HG02852 (cell line): Measurements from ENCODE around the gene WFDC2.

Source experiments
- ATAC-seq: cut with Tn5 transposase; IDR thresholded peaks from one replicate; pipeline ENCODE4 v1.9.1; 2021; ENCODE audit warnings: mild to moderate bottlenecking, moderate library complexity; ENCODE audit not compliant: unreplicated experiment

The WFDC2 gene

DNA sequence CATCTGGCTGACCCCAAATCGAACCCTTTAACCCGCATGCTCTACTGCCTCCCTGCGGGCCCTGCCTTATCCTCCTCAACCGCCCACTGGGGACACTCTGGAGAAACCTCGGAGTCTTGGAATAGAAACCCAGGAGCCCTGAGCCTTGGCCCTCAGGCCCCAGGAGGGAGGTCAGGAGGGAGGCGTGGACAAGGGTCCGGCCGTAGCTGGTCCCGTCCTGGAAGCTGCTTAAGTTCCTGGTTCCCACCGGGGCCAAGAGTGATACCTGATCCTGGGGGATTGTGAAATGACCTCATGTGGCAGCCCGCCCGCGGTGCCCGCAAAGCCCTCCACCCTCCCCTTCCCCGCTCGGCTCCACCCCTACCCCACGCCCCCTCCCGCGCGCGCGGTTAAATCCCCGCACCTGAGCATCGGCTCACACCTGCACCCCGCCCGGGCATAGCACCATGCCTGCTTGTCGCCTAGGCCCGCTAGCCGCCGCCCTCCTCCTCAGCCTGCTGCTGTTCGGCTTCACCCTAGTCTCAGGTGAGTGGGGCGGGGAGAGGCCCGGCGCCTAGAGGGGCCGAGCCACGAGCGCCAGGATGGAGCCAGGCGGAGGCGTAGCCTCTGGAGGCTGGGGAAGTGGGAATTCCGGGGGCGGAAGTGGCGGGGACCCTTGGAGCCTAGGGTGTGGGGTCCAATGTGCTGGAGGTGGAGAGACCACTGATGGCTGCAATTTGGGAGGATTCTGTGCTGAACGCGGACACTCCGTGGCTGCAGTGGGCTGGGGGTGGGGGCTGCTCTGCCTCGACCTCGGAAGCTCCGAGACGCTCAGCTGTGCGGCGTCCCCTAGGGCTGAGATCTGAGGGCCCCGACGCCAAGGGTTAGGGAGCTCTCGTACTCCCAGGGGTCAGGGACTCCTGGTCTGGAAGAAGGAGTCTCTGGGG, at the start of gene WFDC2:
WFDC2 (plus strand) TSS at position 418 of the 926 bp plus-strand sequence; CDS start at position 447, 29 bp downstream.
- ATAC-seq = no peak

DNA sequence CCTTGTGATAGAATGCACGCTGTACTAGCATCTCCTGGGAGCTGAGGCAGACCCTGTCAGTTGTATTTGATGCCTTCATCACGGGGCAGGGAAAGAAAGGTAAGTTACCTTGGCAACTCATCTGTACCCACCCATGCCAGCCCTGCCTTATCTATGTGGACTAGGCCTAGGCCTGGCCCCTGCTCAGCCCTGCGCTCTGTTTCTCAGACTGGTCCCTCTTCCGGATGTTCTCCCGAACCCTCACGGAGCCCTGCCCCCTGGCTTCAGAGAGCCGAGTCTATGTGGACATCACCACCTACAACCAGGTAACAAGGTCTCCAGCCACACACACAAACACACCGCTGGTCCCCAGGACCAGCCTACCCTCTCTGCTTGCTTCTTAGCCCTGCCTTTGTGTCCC, 49.4 kb upstream of the WFDC2 start:
- ATAC-seq = no peak

DNA sequence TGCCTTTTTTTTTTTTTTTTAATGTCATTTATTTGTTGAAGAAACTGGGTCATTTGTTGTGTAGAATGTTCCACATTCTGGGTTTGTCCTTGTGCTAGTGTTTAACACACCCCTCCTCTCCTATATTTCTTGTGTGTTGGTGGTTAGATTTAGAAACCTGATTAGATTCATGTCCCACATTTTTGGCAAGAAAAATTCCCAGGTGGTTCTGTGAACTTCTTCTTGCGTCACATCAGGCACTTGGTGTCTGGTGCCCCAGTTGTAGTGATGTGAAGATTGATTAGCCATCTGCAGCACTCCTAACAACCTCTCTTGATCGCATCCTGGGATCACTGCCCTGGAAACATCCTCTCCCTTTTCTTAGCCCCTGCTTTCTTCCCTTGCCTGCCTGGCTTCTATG, 45.9 kb upstream of the WFDC2 start:
- no peak for ATAC-seq

DNA sequence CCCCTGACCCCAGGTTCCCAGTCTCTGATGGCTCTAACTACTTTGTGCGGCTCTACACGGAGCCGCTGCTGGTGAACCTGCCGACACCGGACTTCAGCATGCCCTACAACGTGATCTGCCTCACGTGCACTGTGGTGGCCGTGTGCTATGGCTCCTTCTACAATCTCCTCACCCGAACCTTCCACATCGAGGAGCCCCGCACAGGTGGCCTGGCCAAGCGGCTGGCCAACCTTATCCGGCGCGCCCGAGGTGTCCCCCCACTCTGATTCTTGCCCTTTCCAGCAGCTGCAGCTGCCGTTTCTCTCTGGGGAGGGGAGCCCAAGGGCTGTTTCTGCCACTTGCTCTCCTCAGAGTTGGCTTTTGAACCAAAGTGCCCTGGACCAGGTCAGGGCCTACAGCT, 44.0 kb upstream of the WFDC2 start:
- ATAC-seq = no peak

DNA sequence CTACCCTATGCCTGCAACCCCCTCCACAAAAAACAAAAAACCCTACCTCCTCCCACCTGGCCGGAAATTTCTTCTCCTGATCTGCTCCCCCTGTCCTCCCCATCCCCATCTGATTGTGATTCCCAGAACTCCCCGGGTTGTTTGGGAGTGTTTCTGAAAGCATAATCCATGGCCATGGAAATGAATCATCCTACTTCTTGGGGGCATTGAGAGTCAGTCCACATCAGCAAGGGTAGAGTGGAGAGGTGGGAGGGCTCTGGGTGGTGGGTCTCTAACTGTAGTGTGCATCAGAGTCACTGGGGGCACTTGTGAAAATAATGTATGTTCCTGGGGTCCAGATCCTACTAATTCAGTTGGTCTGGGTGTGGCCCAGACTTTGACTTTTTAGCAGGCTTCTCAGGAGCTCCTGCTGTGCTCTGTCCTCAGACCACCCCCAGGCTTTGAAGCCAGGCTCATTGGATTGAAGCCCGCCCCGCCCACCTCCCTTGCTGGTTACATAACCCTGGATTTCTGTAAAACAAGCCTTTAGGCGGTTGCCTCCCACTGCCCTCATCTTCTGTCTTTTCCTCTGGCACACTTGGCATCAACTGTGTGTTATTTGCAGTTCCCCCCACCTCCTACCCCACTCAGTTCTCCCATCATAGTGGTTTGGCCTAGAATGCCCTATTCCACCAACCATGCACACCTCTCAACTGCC, 43.1 kb upstream of the WFDC2 start:
- ATAC-seq = no peak

DNA sequence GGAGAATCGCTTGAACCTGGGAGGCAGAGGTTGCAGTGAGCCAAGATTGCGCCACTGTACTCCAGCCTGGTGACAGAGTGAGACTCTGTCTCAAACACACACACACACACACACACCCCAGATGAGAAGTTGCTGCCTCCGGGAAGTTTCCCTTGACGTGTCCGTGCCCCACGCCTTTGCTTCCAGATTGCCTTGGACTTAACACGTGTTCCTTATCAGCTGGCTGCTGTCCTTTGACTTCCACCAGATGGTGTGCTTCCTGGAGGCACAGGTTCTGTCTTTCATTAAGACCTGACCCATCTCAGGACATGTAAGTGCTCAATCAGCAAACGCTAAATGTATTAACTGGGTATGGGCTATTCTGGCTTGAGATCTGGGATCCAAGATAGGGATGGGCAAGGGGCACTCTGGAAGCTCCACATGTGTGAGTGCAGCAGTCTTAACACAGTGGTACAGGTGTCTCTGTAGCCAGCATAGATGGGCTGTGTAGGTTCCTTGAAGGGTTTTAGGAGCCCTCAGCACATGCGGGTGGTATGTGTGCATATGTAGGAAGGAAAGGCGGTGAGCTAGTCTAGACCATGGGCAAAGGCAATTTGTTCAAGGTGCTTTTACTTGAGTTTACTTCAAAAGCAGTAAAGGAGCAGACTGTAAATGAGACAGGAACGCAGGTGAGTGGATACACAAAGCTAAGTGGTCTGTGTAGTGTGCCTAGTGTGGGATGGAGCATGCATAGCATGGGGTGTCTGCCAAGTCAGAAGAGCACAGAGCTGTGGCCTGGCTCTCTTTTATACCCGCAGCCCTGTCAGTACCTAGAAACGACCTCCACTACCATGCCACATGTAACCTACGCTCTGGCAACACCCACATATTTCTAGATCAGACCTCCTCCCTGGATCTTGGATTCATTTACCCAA, 42.1 kb upstream of the WFDC2 start:
- ATAC-seq = no peak

- ATAC-seq = no peak
Observed at GRCh38 chr20:45429618-45430017, 39.9 kb upstream of the WFDC2 start.

GRCh38 chr20:45432294-45432693, 37.3 kb upstream of the WFDC2 start:
- ATAC-seq = no peak

DNA sequence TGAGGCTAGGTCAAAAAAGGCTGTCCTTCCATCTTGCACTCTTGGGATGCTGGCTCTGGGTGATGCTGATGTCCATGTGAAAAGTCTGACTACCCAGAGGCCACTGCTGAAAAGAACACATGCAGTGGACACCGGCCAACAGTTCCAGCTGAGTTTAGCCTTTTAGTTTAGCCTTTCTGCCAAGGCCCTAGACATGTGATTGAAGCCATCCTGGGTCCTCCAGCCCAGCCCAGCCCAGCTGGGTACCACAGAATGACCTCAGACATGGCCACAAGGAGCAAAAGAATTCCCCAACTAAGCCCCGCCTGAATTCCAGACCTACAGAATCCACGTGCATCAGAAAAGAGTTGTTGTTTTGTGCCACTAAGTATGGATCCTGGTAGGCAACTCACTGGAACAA, 36.2 kb upstream of the WFDC2 start:
- ATAC-seq = no peak

DNA sequence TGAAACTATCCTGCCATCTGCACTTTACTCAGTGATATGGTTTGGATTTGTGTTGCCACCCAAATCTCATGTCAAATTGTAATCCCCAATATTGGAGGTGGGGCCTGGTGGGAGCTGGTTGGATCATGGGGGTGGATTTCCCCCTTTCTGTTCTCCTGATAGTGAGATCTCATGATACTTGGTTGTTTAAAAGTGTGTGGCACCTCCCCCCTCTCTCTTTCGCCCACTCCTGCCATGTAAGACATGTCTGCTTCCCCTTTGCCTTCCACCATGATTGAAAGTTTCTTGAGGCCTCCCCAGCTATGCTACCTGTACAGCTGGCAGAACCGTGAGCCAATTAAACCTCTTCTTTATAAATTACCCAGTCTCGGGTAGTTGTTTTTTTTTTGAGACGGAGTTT, 35.6 kb upstream of the WFDC2 start:
- no peak for ATAC-seq

DNA sequence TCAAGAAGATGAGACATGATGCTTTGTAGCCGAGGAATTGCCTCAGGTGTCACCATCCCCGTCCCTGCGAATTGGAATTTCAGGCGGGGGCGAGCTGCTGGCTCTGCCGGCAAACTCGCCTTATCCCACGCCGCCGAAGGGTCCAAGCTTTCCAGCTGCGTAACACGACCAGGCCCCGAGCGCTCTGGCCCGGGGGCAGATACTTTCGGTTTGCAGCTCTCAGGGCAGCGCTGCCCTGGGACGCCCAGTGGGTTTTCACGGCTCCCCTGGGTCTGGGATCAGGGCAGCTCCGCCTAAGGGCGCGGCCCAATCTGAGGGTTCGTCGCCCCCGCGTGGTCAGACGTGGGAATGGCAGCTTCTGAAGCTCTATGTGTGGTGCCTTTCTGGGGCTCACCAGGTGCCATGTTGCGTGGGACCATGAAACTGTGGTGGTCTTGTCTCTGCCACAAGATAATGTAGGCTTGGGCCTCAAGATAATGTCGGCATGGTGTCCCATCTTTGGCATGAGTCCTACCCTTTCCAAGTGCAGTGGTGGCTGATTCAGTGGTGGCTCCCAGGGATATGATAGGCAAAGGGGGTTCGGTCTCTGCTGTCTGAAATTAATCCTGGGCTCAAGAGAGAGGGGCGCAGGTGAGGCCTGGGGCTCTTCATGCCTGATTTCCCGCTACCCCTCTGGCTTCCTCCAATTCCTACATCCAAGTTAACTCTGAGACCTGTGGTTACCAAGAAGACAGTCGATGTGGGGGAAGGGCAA, 32.6 kb upstream of the WFDC2 start:
- peak; percentile 82 for ATAC-seq

DNA sequence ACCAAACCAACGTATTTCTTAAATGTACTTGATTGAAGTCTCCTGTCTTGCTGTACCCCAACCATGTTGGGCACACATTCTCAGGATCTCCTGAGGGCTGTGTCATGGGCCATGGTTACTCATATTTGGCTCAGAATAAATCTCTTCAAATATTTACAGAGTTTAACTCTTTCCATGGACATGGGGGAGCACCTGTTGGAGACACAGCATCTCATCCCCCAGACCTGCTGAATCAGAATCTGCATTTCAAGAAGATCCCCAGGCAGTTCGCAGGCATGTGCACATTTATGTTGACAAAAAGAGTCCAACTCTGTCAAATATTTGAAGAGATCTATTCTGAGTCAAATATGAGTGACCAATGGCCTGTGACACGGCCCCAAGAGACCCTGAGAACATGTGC, 29.1 kb upstream of the WFDC2 start:
- ATAC-seq = no peak

GRCh38 chr20:45440891-45441685, 28.5 kb upstream of the WFDC2 start:
- ATAC-seq = no peak

DNA sequence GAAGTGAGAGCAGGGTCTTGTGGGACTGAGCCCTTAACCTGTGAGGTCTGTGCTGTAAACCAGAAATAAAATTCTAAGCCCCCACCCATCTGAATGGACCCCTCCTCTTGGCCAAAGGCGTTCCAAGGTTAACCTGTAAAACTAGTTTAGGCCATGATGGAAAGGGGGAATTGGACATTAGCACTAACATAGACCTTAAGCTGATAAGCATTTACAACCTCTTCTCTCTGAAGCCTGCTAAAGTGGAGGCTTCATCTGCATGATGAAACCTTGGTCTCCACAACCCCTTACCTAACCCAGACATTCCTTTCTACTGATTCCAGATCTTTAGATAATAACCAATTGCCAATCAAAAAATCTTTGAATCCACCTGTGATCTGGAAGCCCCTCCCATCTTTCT, 27.8 kb upstream of the WFDC2 start:
- ATAC-seq = no peak

DNA sequence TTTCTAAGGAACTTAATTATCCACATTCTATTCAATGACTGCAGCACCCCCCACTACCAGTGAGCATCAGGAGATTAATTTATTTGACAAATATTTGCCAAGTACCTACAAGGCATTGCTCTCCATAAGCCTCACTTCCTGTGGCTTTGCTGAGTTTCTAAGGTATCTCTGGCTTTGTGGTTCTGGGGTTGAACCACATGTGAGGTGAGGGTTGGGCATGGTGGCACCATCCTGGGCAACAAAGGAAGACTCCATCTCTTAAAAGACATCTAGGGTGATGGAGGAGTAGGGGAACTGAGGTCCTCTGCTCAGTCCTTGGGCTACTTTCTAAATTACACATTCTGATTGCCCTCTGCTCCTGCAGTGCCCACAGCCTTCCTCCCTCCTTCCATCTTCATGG, 25.5 kb upstream of the WFDC2 start:
- no peak for ATAC-seq

DNA sequence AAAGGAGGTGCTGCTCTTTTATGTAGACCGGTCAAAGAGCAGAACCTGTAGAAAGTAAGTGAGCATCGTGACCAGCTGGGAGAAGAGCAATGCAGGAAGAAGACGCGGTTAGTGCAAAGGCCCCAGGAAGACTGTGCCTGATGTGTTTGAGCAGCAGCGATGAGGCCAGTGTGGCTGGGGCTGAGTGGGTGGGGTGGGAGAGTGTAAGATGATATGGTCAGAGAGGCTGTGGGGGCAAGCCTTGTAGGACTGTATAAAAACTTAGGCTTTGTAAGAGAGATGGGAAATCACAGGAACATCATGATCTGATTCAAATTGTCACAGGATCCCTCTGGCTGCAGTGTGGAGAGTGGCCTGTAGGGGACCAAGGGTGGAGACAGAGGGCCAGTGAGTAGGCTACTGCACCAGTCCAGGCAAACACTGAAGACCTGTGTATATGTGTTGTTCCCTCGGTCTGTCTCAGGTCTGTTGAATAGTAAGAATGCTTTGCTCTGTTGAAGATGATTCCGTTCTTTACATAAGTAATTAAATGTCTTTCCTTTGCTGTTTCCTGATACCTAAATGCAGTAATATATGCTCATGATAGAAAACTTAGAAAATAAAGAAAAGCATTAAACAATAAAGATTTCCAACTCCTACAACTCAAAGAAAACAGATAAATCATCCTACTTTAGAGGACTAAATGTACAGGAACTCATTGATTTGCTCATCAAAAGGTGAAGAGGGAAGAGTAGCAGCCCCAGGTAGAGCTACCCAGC, 23.6 kb upstream of the WFDC2 start:
- ATAC-seq = no peak

GRCh38 chr20:45448270-45448669, 21.3 kb upstream of the WFDC2 start:
- ATAC-seq = no peak

GRCh38 chr20:45449528-45449927, 20.0 kb upstream of the WFDC2 start:
- ATAC-seq = no peak
